ENCODE measurements around the gene ARSG. TPM values are rescaled to one million over a fixed set of nuclear protein-coding genes. Genes with fewer than 3 reads are reported as not detected.

The ARSG gene
- total RNA-seq, 1 experiment from 2014 or later = 6.1 TPM

GRCh38 chr17:68356520-68356919 is 65.2 kb downstream of the ARSG start:
- Mint-ChIP-seq H3K4me1 (ENCODE audit: low read depth, unreplicated experiment) (no peaks in the 10 kb centered on the region), H3K27me3 (ENCODE audit: insufficient read depth, unreplicated experiment) (no peaks in the 10 kb centered on the region), H3K36me3 (ENCODE audit: insufficient read depth, unreplicated experiment) (no peaks in the 10 kb centered on the region), H3K4me3 (ENCODE audit: unreplicated experiment) (no peak overlapping the region), H3K27ac (ENCODE audit: unreplicated experiment) (no peak overlapping the region), H3K9me3 (ENCODE audit: unreplicated experiment) (no peaks in the 10 kb centered on the region)
- intact Hi-C loops (cut with micrococcal nuclease; ENCODE audit: unreplicated experiment) = no loop called here
- ChIA-PET POLR2A (no interaction called here), CTCF (interaction anchor here (1.1 to 1.2 kb wide), 2 partner anchors 42 to 63 kb away, joined by 3 to 4 read pairs; no protein-coding TSS in a partner anchor)
- Histone ChIP-seq H3K36me3 (ENCODE audit: control insufficient read depth, insufficient read depth, low read length) (no peaks in the 10 kb centered on the region), H3K4me1 (no peaks in the 10 kb centered on the region), H3K4me3 (ENCODE audit: low read depth, low read length) (no peak overlapping the region), H3K9me3 (no peaks in the 10 kb centered on the region), H3K27me3 (replicated peaks; ENCODE audit: control insufficient read depth, insufficient read depth, low read length) (no peaks in the 10 kb centered on the region)
- BruUV-seq (replicated peaks) = no TSS peak
- no peak for TF ChIP-seq CTCF (IDR thresholded peaks at IDR 0.05; ENCODE audit: insufficient read depth in 1 of 2, low read depth in 1 of 2, low read length in 1 of 2, severe bottlenecking in 1 of 2, unreplicated experiment in 1 of 2)
- DNase-seq = no peak

- no peaks in the 10 kb centered on the region for H3K36me3 ChIP-seq (ENCODE audit: control insufficient read depth, insufficient read depth, low read length)
- ChIA-PET POLR2A (no interaction called here), CTCF (interaction anchor here (1.1 to 1.2 kb wide), 2 partner anchors 42 to 63 kb away, joined by 3 to 4 read pairs; no protein-coding TSS in a partner anchor)
- no peak overlapping the region for H3K4me3 ChIP-seq (ENCODE audit: low read depth, low read length)
- intact Hi-C loops (cut with micrococcal nuclease; ENCODE audit: unreplicated experiment) = no loop called here
- no TSS peak for BruUV-seq (replicated peaks)
- Mint-ChIP-seq H3K9me3 (ENCODE audit: unreplicated experiment) (no peaks in the 10 kb centered on the region), H3K4me1 (ENCODE audit: low read depth, unreplicated experiment) (no peaks in the 10 kb centered on the region), H3K27ac (ENCODE audit: unreplicated experiment) (no peak overlapping the region), H3K4me3 (ENCODE audit: unreplicated experiment) (no peak overlapping the region), H3K36me3 (ENCODE audit: insufficient read depth, unreplicated experiment) (no peaks in the 10 kb centered on the region), H3K27me3 (ENCODE audit: insufficient read depth, unreplicated experiment) (no peaks in the 10 kb centered on the region)
- H3K9me3 ChIP-seq = no peaks in the 10 kb centered on the region
- no peak for DNase-seq
- H3K4me1 ChIP-seq = no peaks in the 10 kb centered on the region
- no peak for TF ChIP-seq CTCF (IDR thresholded peaks at IDR 0.05; ENCODE audit: insufficient read depth in 1 of 2, low read depth in 1 of 2, low read length in 1 of 2, severe bottlenecking in 1 of 2, unreplicated experiment in 1 of 2)
- no peaks in the 10 kb centered on the region for H3K27me3 ChIP-seq (replicated peaks; ENCODE audit: control insufficient read depth, insufficient read depth, low read length)
These were observed 65.7 kb downstream of the ARSG start for GRCh38 chr17:68356949-68357455.

- no peaks in the 10 kb centered on the region for H3K4me1 ChIP-seq
- no peaks in the 10 kb centered on the region for H3K36me3 Mint-ChIP-seq (ENCODE audit: insufficient read depth, unreplicated experiment)
- no peak overlapping the region for H3K27ac Mint-ChIP-seq (ENCODE audit: unreplicated experiment)
- H3K9me3 ChIP-seq = no peaks in the 10 kb centered on the region
- ChIA-PET CTCF (interaction anchor here (1.1 to 1.2 kb wide), 2 partner anchors 41 to 62 kb away, joined by 3 to 4 read pairs; no protein-coding TSS in a partner anchor), POLR2A (no interaction called here)
- no peaks in the 10 kb centered on the region for H3K27me3 ChIP-seq (replicated peaks; ENCODE audit: control insufficient read depth, insufficient read depth, low read length)
- H3K36me3 ChIP-seq (ENCODE audit: control insufficient read depth, insufficient read depth, low read length) = no peaks in the 10 kb centered on the region
- no peaks in the 10 kb centered on the region for H3K9me3 Mint-ChIP-seq (ENCODE audit: unreplicated experiment)
- DNase-seq = no peak
- intact Hi-C loops (cut with micrococcal nuclease; ENCODE audit: unreplicated experiment) = no loop called here
- no peak for TF ChIP-seq CTCF (IDR thresholded peaks at IDR 0.05; ENCODE audit: insufficient read depth in 1 of 2, low read depth in 1 of 2, low read length in 1 of 2, severe bottlenecking in 1 of 2, unreplicated experiment in 1 of 2)
- BruUV-seq (replicated peaks) = no TSS peak
- no peaks in the 10 kb centered on the region for H3K27me3 Mint-ChIP-seq (ENCODE audit: insufficient read depth, unreplicated experiment)
- no peak overlapping the region for H3K4me3 Mint-ChIP-seq (ENCODE audit: unreplicated experiment)
- no peaks in the 10 kb centered on the region for H3K4me1 Mint-ChIP-seq (ENCODE audit: low read depth, unreplicated experiment)
- no peak overlapping the region for H3K4me3 ChIP-seq (ENCODE audit: low read depth, low read length)
These were observed 66.6 kb downstream of the ARSG start for GRCh38 chr17:68357886-68358285.

All from Caco-2 (cell line).